Upper lobe of left lung (tissue), 4 donors: ENCODE results near the gene CDCA8.

Source experiments
- CTCF ChIP-seq, 6 experiments: fragments of 450-650 bp in 4 of 6; fragments of 200-600 bp in 2 of 6; sonication (generic) in 2 of 6; IDR thresholded peaks; one replicate each; pipeline ENCODE4 v1.5.1; 2016 to 2019; ENCODE audit warnings: antibody characterized with exemption in 6 of 6
- POLR2A ChIP-seq, 4 donors: fragments of 450-650 bp; IDR thresholded peaks; one replicate each; pipeline ENCODE4 v1.5.1; 2016 to 2017; ENCODE audit warnings: antibody characterized with exemption in 4 of 4, mild to moderate bottlenecking in 2 of 4
- POLR2AphosphoS5 ChIP-seq, 2 donors: sonication (generic); formaldehyde crosslinking; IDR thresholded peaks; one replicate each; pipeline ENCODE4 v1.5.1; 2017; ENCODE audit warnings: antibody characterized with exemption in 2 of 2

GRCh38 chr1:37650173-37650572 is 42.1 kb upstream of the CDCA8 start:
- TF ChIP-seq CTCF (IDR thresholded peaks at IDR 0.05) (no peak), POLR2A (IDR thresholded peaks at IDR 0.05) (no peak), POLR2AphosphoS5 (IDR thresholded peaks at IDR 0.05) (no peak)
